ENCODE measurements around the gene CCDC110.

CCDC110 gene

DNA sequence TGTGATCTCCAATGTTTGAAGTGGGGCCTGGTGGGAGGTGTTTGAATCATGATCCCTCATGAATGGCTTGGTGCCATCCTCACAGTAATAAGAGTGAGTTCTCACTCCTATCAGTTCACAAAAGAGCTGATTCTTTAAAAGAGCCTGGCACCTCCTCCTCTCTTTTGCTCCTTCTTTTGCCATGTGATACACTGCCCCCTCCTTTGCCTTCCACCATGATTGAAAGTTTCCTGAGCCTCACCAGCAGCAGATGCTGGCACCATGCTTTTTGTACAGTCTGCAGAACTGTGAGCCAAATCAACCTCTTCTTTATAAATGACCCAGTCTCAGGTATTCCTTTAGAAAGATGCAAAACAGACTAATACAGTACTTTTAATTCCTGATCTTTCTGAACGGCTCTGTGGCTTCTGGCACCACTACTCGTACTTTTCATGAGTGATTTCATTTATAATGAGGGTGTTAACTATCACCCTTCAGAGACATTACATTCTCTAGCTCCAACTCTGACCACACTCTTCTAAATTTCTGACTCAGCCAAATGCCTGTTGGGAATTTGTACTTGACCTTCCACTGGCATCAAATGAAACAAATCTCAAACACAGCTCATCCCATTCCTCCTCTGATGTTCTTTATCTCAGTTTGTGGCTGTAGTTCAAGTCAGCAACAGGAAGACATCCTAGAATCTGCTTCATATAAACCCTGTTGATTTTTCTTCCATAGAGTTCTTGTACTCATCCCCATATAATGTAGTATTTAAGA lies 50.0 kb downstream of the CCDC110 start:
- no peak for DNase-seq (ENCODE audit: low spot score)

GRCh38 chr4:185416955-185417354 lies 54.6 kb downstream of the CCDC110 start:
- DNase-seq (ENCODE audit: low spot score) = no peak

DNA sequence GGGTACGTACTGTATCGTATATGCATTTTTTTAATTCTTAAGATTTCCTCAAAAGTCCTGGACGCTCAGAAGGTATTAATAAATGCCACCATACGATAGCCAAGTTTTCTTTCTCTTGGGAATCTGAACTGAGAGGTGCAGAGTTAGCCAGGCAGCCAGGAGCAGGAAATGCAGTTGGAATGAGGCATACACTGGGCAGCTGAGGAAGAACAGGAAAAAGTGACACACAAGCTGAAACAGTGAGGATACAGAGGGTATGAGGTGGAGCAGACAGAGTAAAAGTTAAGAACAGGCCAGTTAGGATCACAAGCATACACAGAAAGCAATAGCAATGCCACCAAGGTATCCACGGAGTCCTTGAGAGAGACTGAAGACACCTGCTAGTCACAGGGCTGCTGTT lies 59.1 kb downstream of the CCDC110 start:
- no peak for DNase-seq (ENCODE audit: low spot score)

GRCh38 chr4:185411849-185412248 lies 59.7 kb downstream of the CCDC110 start:
- DNase-seq (ENCODE audit: low spot score) = no peak

DNA sequence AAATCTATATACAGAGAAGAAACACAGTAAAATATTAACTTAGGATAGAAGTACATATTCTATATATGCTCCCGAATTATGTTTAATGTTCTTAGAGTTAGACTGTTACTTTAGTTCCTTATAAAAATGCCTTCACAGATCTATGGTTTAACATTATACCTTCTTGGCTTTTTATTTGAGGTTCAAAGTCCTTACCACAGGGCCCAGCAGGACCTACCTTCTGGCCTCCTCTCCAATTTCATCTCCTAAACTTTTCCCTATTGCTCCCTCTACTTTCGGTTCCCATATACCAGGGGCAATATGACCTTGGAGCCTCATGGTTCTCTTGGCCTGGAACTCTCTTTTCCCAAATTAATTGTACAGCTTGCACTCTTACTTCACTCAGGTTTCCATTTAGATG lies 63.1 kb downstream of the CCDC110 start:
- DNase-seq (ENCODE audit: low spot score) = no peak

DNA sequence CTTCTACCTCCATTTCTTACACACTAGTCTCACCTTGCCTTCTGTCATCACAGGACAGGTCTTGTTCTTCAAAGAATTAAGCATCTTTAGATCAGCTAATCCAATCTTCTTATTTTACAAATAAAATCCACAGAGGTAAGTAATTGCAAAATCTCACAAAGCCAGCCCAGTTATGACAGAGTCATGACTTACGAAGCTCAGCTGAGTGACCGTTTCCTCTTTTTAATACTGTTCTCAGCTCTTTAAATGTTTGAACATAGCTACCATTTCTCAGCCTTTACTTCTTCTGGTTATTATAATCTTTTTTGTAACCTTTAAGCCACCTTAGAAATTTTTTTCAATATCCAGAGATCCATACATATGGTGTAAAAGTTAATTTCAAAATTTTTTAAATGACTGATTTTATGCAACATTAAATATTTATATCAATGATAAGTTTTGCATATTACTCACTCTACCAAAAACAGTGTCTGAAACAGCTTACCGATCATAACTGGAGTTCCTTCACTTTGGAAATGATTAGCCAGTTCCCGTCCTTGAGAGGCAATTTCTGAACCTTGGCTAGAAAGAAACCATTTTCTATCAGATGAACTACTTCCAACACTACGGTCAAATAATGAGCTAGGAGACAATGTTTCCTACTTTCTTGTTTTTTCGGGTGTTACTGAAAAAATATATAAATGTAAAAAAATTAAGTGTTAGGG lies 66.1 kb downstream of the CCDC110 start:
- DNase-seq (ENCODE audit: low spot score) = no peak

- no peak for DNase-seq (ENCODE audit: low spot score)
Measured at GRCh38 chr4:185404031-185404430, 67.5 kb downstream of the CCDC110 start.

GRCh38 chr4:185399466-185399865 lies 72.1 kb downstream of the CCDC110 start:
- DNase-seq (ENCODE audit: low spot score) = no peak

DNA sequence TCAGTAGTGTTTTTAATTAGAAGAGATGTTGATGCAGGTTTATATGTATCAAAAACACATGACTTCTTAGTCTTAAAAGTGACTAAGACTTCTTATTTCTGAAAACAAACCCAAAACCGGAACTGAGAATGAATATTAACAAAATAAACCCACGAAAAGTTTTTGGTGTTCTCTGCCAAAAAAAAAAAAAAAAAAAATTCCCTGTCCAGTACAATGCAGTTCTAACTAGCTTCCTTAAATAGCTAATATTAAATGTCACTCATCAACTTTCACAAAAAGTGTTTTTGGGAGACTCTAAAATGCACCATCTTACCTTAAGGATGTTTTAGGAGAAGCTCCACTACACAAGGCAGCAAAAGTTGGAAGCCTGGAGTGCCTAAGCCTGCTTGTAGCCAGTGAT lies 72.9 kb downstream of the CCDC110 start:
- DNase-seq (ENCODE audit: low spot score) = no peak

- peak; percentile 93 for DNase-seq (ENCODE audit: low spot score)
Measured at GRCh38 chr4:185396724-185397385, 74.7 kb downstream of the CCDC110 start, which contains the start of gene ANKRD37. TSS of gene ANKRD37 (plus strand) at chr4:185396841. CDS start at chr4:185396924, 83 bp downstream.

DNA sequence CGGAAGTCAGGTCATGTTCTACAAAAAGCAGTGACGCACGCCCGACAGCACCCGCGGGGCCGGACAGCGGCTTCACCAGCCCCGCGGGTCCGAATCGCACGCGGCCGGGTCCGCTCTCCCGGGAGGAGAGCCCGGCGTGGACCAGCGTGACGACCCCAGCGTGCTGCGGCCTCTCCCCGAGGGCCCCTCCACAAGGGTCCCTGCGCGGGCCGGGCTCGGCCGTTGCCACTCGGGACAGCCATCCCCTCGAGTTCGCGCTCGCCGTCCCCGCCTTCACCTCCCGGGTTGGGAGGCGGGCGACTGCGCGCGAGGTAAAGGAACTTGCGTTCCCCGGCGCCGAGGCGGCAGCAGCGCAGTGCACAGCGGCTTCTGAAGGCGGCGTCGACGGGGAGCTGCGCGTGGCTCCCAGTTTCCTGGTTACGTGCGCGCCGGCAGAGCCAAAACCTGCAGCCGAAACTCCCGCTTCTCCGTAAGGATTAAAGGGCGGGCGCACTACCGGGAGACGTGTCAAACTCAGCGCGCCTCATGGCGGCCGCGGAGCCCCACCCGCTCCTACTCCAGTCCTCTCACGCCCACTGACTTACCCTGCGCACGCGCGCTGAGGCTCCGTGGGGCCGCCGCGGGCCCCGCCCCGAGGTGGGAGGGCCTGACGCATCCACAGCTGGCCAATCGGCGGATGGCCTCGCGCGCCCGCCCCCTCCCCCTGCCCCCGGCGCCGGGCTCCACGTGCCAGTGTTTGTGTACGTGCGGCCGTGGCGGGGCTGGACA lies 75.4 kb downstream of the CCDC110 start:
- peak; percentile 94 for DNase-seq (ENCODE audit: low spot score)

- peak; percentile 89 for DNase-seq (ENCODE audit: low spot score)
Measured at GRCh38 chr4:185395238-185395955, 76.1 kb downstream of the CCDC110 start, which contains the start of gene LRP2BP. TSS of gene LRP2BP (minus strand) at chr4:185395924. CDS start at chr4:185378186, 17,738 bp downstream.
